Mononuclear cell (primary cell): Measurements from ENCODE around the gene STK35. TPM values are rescaled to one million over a fixed set of nuclear protein-coding genes. Genes with fewer than 3 reads are reported as not detected.

ENCODE experiments used
- H3K27me3 ChIP-seq: 2 replicates; pipeline ENCODE4 v1.6.0; 2011; ENCODE audit warnings: low read length, control low read depth; ENCODE audit not compliant: insufficient read depth
- H3K4me1 ChIP-seq: 2 replicates; pipeline ENCODE4 v1.5.1; 2011; ENCODE audit warnings: mild to moderate bottlenecking, low read length, control low read depth; ENCODE audit not compliant: insufficient read depth
- H3K4me3 ChIP-seq: 2 replicates; pipeline ENCODE4 v1.5.1; 2011; ENCODE audit warnings: mild to moderate bottlenecking, low read length, moderate library complexity
- H3K9me3 ChIP-seq: 2 replicates; pipeline ENCODE4 v1.5.1; 2011; ENCODE audit warnings: low read depth, mild to moderate bottlenecking, control low read depth, low read length
- total RNA-seq: library from RNA; depleted of rRNA; stranded (reverse); fragments of >200 nt; gene quantifications from one replicate; pipeline ENCODE4 v1.2.3, GENCODE V29; 2012

Gene STK35
- total RNA-seq, 1 donor = 30.2 TPM

GRCh38 chr20:2093159-2093781 lies 8.4 kb upstream of the STK35 start:
- peaks cover 4% of the 10 kb centered on the region for H3K4me1 ChIP-seq
- no peaks in the 10 kb centered on the region for H3K9me3 ChIP-seq
- no peak overlapping the region for H3K4me3 ChIP-seq
- peaks cover 32% of the 10 kb centered on the region for H3K27me3 ChIP-seq

GRCh38 chr20:2093883-2094282 lies 7.7 kb upstream of the STK35 start:
- Histone ChIP-seq H3K4me3 (no peak overlapping the region), H3K27me3 (peaks cover 30% of the 10 kb centered on the region), H3K4me1 (peaks cover 4% of the 10 kb centered on the region), H3K9me3 (no peaks in the 10 kb centered on the region)

- Histone ChIP-seq H3K9me3 (no peaks in the 10 kb centered on the region), H3K4me1 (peaks cover 41% of the 10 kb centered on the region), H3K27me3 (no peaks in the 10 kb centered on the region), H3K4me3 (peak overlapping the region; percentile 79)
Observed at GRCh38 chr20:2101865-2102584, 398 bp downstream of the STK35 start.

- Histone ChIP-seq H3K4me1 (peaks cover 49% of the 10 kb centered on the region), H3K9me3 (no peaks in the 10 kb centered on the region), H3K27me3 (no peaks in the 10 kb centered on the region), H3K4me3 (peak overlapping the region; percentile 79)
Observed at GRCh38 chr20:2102585-2103460, 1.2 kb downstream of the STK35 start.

GRCh38 chr20:2103461-2104153 lies 2.0 kb downstream of the STK35 start:
- Histone ChIP-seq H3K27me3 (no peaks in the 10 kb centered on the region), H3K9me3 (no peaks in the 10 kb centered on the region), H3K4me3 (peak overlapping the region; percentile 79), H3K4me1 (peaks cover 57% of the 10 kb centered on the region)

- Histone ChIP-seq H3K4me1 (peaks cover 63% of the 10 kb centered on the region), H3K4me3 (peak overlapping the region; percentile 79), H3K9me3 (no peaks in the 10 kb centered on the region), H3K27me3 (no peaks in the 10 kb centered on the region)
Observed at GRCh38 chr20:2104236-2104635, 2.6 kb downstream of the STK35 start.

- Histone ChIP-seq H3K4me3 (no peak overlapping the region), H3K9me3 (no peaks in the 10 kb centered on the region), H3K4me1 (peaks cover 63% of the 10 kb centered on the region), H3K27me3 (no peaks in the 10 kb centered on the region)
Observed at GRCh38 chr20:2108498-2108897, 6.9 kb downstream of the STK35 start.

GRCh38 chr20:2108987-2109386 lies 7.4 kb downstream of the STK35 start:
- Histone ChIP-seq H3K27me3 (no peaks in the 10 kb centered on the region), H3K4me1 (peaks cover 61% of the 10 kb centered on the region), H3K4me3 (no peak overlapping the region), H3K9me3 (no peaks in the 10 kb centered on the region)

GRCh38 chr20:2109425-2110210 lies 8.0 kb downstream of the STK35 start:
- H3K4me1 ChIP-seq = peaks cover 59% of the 10 kb centered on the region
- no peaks in the 10 kb centered on the region for H3K9me3 ChIP-seq
- no peaks in the 10 kb centered on the region for H3K27me3 ChIP-seq
- H3K4me3 ChIP-seq = no peak overlapping the region

- H3K27me3 ChIP-seq = no peaks in the 10 kb centered on the region
- H3K4me3 ChIP-seq = no peak overlapping the region
- peaks cover 32% of the 10 kb centered on the region for H3K4me1 ChIP-seq
Observed at GRCh38 chr20:2112910-2113309, 11.3 kb downstream of the STK35 start.

GRCh38 chr20:2114127-2114959 lies 12.7 kb downstream of the STK35 start:
- no peaks in the 10 kb centered on the region for H3K27me3 ChIP-seq
- H3K4me1 ChIP-seq = peaks cover 22% of the 10 kb centered on the region
- H3K4me3 ChIP-seq = no peak overlapping the region
- no peaks in the 10 kb centered on the region for H3K9me3 ChIP-seq

More at GRCh38 chr20:2112910-2113309, 11.3 kb downstream of the STK35 start:
- no peaks in the 10 kb centered on the region for H3K9me3 ChIP-seq

GRCh38 chr20:2114990-2115681 lies 13.5 kb downstream of the STK35 start:
- Histone ChIP-seq H3K4me1 (peaks cover 19% of the 10 kb centered on the region), H3K27me3 (no peaks in the 10 kb centered on the region), H3K4me3 (no peak overlapping the region), H3K9me3 (no peaks in the 10 kb centered on the region)
